ENCODE measurements around the gene TMPO.

TMPO gene

GRCh38 chr12:98516111-98516873 lies 902 bp downstream of the TMPO start (continued):
- TF ChIP-seq ZFP69B (tag by site-specific recombination; IDR thresholded peaks at IDR 0.05), result peak; percentile 64
- 0 out of 2 replicates have a peak, but pooled peaks have one; percentile 28 for TF ChIP-seq ZNF24 (tag by site-specific recombination; IDR thresholded peaks at IDR 0.05)
- TF ChIP-seq PBX3 (CRISPR knock-in tag; IDR thresholded peaks at IDR 0.05), result no peak
- no peak for TF ChIP-seq ZNF658 (tag by site-specific recombination; IDR thresholded peaks at IDR 0.05)
- 0 out of 2 replicates have a peak, but pooled peaks have one; percentile 71 for TF ChIP-seq ZNF121 (tag by site-specific recombination; IDR thresholded peaks at IDR 0.05)
- TF ChIP-seq ZNF664 (tag by site-specific recombination; IDR thresholded peaks at IDR 0.05), result no peak
- TF ChIP-seq ZNF311 (tag by site-specific recombination; IDR thresholded peaks at IDR 0.05; ENCODE audit: borderline replicate concordance), result no peak
- peak; percentile 20; the same call in 1 of the 2 replicates for TF ChIP-seq ZNF391 (tag by site-specific recombination; IDR thresholded peaks at IDR 0.05; ENCODE audit: borderline replicate concordance, low read depth)
- no peak for TF ChIP-seq ZBTB7A (tag by site-specific recombination; IDR thresholded peaks at IDR 0.05; ENCODE audit: low read depth)
- TF ChIP-seq GFI1B (tag by site-specific recombination; IDR thresholded peaks at IDR 0.05), result 0 out of 2 replicates have a peak, but pooled peaks have one; percentile 32
- 0 out of 2 replicates have a peak, but pooled peaks have one; percentile 6 for TF ChIP-seq ZNF426 (tag by site-specific recombination; IDR thresholded peaks at IDR 0.05)
- TF ChIP-seq ZNF280D (tag by site-specific recombination; IDR thresholded peaks at IDR 0.05), result 0 out of 2 replicates have a peak, but pooled peaks have one; percentile 6
- no peak for TF ChIP-seq SALL2 (tag by site-specific recombination; IDR thresholded peaks at IDR 0.05; ENCODE audit: borderline replicate concordance)
- TF ChIP-seq ZNF362 (tag by site-specific recombination; IDR thresholded peaks at IDR 0.05), result no peak
- peak; percentile 81 for TF ChIP-seq PATZ1 (tag by site-specific recombination; IDR thresholded peaks at IDR 0.05)
- TF ChIP-seq ZNF510 (tag by site-specific recombination; IDR thresholded peaks at IDR 0.05; ENCODE audit: insufficient replicate concordance), result no peak
- TF ChIP-seq ZBTB10 (tag by site-specific recombination; IDR thresholded peaks at IDR 0.05), result peak; percentile 88
- TF ChIP-seq AEBP2 (tag by site-specific recombination; IDR thresholded peaks at IDR 0.05; ENCODE audit: borderline replicate concordance), result no peak
- TF ChIP-seq ZNF16 (tag by site-specific recombination; IDR thresholded peaks at IDR 0.05; ENCODE audit: low read depth), result no peak
- no peak for TF ChIP-seq ZNF701 (tag by site-specific recombination; IDR thresholded peaks at IDR 0.05)
- no peak; the same call in 1 of the 2 replicates for TF ChIP-seq ZXDB (tag by site-specific recombination; IDR thresholded peaks at IDR 0.05)
- TF ChIP-seq ATF2 (tag by site-specific recombination; IDR thresholded peaks at IDR 0.05; ENCODE audit: low read depth), result no peak
- TF ChIP-seq BCL11B (tag by site-specific recombination; IDR thresholded peaks at IDR 0.05; ENCODE audit: low read depth), result peak; percentile 56; the same call in 1 of the 2 replicates
